GM10248 (cell line): ENCODE measurements around the gene TMEM154.

Source experiments
- CTCF ChIA-PET: fragments of 300-600 bp; sonication (Branson Sonifier 250); formaldehyde crosslinking; extraction: SDS; loops from one replicate; lab custom pipeline; 2021; ENCODE audit warnings: antibody characterized with exemption; lab: Yijun Ruan, JAX
- POLR2A ChIA-PET: fragments of 350-650 bp; sonication (Branson Sonifier 250); formaldehyde crosslinking; extraction: SDS; loops from one replicate; lab custom pipeline; 2020; ENCODE audit warnings: antibody characterized with exemption; lab: Yijun Ruan, JAX
- DNase-seq: peaks from one replicate; pipeline ENCODE4 v3.0.0; 2012; ENCODE audit errors: extremely low spot score
- TF ChIP-seq, protein P1 (sequence below): IDR thresholded peaks from 2 replicates; pipeline ENCODE4 v1.5.1; 2012; ENCODE audit warnings: mild to moderate bottlenecking, low read depth; ENCODE audit errors: extremely low read depth, missing control alignments, control extremely low read depth

Gene TMEM154

DNA sequence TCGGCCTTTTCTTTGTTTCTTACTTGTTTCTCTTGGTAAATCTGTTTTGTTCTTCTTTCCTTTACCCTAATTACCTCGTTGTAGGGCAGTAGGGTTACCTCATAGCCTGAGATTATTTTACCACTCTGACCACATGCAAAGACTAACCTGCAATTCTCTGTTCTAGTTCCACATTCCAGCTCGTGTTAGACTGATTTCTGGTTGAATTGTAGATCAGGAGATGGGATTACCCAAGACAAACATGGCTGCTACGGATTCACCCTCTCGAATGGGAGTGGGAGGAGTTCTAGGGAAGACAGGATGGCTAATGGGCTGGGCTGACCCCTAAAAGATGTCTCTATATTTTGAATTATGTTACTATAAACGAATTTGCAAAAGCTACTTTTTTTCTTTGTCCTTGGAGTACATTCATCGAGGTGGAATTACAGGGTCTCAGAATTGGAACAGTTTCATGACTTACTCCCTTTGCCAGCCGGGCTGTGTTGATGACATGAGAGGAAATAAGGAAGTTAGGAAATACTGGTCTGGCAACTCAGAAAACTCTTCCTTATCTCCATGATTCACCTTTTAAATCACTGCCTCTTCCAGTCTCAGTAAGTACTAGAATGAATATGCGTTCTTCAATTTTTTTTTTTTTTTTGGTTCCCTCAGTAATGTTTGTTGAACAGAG, 107.2 kb downstream of the TMEM154 start:
- TF ChIP-seq, protein P1, sequence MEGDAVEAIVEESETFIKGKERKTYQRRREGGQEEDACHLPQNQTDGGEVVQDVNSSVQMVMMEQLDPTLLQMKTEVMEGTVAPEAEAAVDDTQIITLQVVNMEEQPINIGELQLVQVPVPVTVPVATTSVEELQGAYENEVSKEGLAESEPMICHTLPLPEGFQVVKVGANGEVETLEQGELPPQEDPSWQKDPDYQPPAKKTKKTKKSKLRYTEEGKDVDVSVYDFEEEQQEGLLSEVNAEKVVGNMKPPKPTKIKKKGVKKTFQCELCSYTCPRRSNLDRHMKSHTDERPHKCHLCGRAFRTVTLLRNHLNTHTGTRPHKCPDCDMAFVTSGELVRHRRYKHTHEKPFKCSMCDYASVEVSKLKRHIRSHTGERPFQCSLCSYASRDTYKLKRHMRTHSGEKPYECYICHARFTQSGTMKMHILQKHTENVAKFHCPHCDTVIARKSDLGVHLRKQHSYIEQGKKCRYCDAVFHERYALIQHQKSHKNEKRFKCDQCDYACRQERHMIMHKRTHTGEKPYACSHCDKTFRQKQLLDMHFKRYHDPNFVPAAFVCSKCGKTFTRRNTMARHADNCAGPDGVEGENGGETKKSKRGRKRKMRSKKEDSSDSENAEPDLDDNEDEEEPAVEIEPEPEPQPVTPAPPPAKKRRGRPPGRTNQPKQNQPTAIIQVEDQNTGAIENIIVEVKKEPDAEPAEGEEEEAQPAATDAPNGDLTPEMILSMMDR, result no peak
- DNase-seq, result no peak
- POLR2A ChIA-PET, result no interaction called here
- CTCF ChIA-PET, result interaction anchor here (1.0 to 2.7 kb wide), 9 partner anchors 8 to 71 kb away, joined by 3 to 8 read pairs (median 4); no protein-coding TSS in a partner anchor

DNA sequence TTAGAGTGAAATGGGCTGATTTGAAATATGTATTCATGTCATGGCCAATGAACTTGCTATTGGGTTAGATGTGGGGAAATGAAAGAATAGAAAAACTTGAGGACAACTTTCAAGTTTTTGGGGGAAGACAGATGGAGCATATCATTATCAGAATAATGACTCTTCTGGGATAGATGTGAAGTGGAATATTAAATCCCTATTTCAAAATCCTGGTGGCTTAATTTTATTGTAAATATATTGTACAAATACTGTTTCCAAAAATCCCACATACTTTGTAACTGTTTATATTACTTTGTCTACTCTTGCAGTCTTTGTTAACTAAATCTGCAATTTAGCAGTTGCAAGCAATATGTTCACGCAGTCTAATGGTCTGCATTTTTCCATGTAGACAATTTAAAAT, 108.0 kb downstream of the TMEM154 start:
- ChIA-PET CTCF (interaction anchor here (1.0 to 2.7 kb wide), 8 partner anchors 9 to 54 kb away, joined by 3 to 8 read pairs (median 3); no protein-coding TSS in a partner anchor), POLR2A (no interaction called here)

DNA sequence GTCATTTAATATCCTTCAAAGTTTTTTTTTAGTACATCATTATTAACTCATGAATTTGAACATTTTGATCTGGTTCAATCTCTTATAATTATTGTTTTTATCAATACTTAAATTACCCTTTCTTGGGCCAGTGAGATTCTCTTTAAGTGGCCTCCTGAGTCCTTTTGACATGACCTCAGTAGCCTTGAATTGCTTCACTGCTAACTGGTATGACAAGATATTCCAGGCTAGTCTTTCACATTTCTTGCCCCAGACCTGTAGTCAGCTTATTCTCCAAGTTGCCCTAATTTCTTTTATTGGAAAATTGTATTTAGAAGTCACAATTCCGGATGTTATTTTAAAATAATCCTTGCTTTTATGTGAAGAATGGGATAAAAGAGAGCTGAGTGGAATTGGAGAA, 108.5 kb downstream of the TMEM154 start:
- POLR2A ChIA-PET, result no interaction called here
- TF ChIP-seq, protein P1, result no peak
- no peak for DNase-seq
- CTCF ChIA-PET, result interaction anchor here (1.1 to 2.7 kb wide), 6 partner anchors 9 to 68 kb away, joined by 3 to 8 read pairs (median 3); no protein-coding TSS in a partner anchor

More for the DNA sequence above, 108.0 kb downstream of the TMEM154 start:
- DNase-seq, result no peak
- TF ChIP-seq, protein P1, result no peak
